SK-N-MC (cell line): Measurements from ENCODE around the gene DIP2C.

Source experiments
- EZH2 ChIP-seq: fragments of 200-600 bp; sonication (generic); IDR thresholded peaks from one replicate; pipeline ENCODE4 v1.6.1; 2017; ENCODE audit warnings: antibody characterized with exemption
- FOXP2 ChIP-seq: optimal IDR thresholded peaks from 2 replicates; pipeline ENCODE3; 2011; ENCODE audit warnings: mild to moderate bottlenecking, moderate library complexity; ENCODE audit not compliant: insufficient read depth; ENCODE audit errors: extremely low read length, control extremely low read depth
- POLR2AphosphoS5 ChIP-seq: IDR thresholded peaks from 2 replicates; pipeline ENCODE4 v1.6.1; 2012; ENCODE audit warnings: mild to moderate bottlenecking, low read depth, low read length, borderline replicate concordance

GRCh38 chr10:688312-689120 is 952 bp downstream of the DIP2C start:
- TF ChIP-seq POLR2AphosphoS5 (no peak), EZH2 (no peak), FOXP2 (no peak)
